ENCODE data around the gene CPTP. TPM values are rescaled to one million over a fixed set of nuclear protein-coding genes. Genes with fewer than 3 reads are reported as not detected.

CPTP gene
- total RNA-seq, 2 experiments from 2014 or later: 12.1 to 13.1 TPM

DNA sequence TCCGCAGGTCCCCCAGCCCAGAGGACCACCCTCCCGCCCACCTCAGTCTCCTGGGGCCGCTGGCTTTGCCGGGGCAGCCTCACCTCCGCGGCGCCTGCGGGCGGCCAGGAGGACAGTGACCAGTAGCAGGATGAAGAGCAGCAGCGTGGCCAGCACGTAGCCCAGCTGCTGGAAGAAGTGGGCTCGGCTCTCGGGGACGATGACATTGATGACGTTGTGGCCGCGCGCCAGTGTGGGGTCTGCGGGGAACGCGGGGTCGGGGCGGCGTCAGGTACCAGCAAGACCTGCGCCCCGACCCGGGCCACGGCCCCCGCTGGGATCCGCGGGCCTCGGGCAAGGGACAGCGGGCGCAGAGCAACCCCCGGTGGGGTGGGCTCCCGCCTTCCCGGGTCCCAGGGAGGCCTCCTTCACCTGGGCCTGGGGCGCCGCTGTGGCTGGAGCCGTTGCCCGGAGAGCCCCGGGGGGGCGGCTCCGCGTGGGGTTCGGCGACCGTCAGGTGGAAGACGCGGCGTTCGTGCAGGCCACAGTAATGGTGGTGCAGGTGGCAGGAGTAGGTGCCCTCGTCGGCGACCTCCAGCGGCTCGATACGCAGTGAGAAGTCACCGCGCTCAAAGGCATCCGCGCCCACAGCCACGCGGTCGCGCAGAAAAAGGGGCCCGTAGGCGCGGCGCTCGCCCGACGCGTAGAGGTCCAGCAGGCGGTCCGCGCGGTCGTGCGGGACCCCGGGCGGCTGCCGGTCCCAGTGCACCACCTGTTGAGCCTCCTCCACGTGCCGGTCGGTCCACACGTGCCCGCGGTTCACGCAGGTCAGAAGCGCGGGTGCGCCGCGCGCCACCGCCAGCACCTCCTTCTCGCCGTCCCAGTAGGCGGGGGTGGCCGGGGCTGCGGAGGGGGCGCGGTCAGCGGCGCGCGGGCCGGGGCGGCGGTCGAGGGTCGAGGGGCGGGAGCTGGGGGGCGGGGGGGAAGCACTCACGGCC is 30.0 kb downstream of the CPTP start:
- H3K36me3 Mint-ChIP-seq: no peaks in the 10 kb centered on the region
- intact Hi-C loops (cut with micrococcal nuclease): no loop called here
- H3K4me1 Mint-ChIP-seq (ENCODE audit: low read depth): peaks cover 6% of the 10 kb centered on the region
- no peak overlapping the region for H3K4me3 Mint-ChIP-seq
- ChIA-PET POLR2A (interaction anchor here (1.2 kb wide), 2 partner anchors 14 to 21 kb away, joined by 3 to 6 read pairs; partner anchors contain the start of gene AURKAIP1), CTCF (no interaction called here)
- no peak overlapping the region for H3K27ac Mint-ChIP-seq
- H3K9me3 Mint-ChIP-seq: no peaks in the 10 kb centered on the region
- peaks cover 31% of the 10 kb centered on the region for H3K27me3 Mint-ChIP-seq
- DNase-seq: no peak

DNA sequence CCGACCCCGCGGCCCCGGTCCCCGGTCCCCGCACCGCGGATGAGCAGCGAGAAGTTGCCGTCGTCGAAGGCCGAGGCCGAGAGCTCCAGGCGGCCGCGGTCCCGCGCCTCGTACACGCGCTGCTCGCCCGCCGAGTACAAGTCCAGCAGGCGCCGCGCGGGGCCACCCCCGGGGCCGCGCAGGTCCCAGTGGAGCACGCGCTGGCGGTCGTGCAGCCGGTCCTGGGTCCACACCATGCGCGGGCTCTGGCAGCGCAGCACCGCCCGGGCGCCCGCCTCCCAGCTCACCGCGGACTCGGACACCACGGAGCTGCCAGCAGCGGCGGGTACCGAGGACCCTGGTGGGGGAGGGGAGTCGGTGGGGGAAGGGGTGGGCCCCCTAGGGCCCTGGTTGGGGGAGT is 30.8 kb downstream of the CPTP start:
- ChIA-PET POLR2A (interaction anchor here (1.2 kb wide), 1 partner anchor 13 kb away, joined by 3 read pairs; no protein-coding TSS in a partner anchor), CTCF (no interaction called here)
- Mint-ChIP-seq H3K4me1 (ENCODE audit: low read depth) (peaks cover 6% of the 10 kb centered on the region), H3K27ac (no peak overlapping the region), H3K9me3 (no peaks in the 10 kb centered on the region), H3K36me3 (no peaks in the 10 kb centered on the region), H3K4me3 (no peak overlapping the region), H3K27me3 (peaks cover 31% of the 10 kb centered on the region)
- intact Hi-C loops (cut with micrococcal nuclease): no loop called here
- no peak for DNase-seq

DNA sequence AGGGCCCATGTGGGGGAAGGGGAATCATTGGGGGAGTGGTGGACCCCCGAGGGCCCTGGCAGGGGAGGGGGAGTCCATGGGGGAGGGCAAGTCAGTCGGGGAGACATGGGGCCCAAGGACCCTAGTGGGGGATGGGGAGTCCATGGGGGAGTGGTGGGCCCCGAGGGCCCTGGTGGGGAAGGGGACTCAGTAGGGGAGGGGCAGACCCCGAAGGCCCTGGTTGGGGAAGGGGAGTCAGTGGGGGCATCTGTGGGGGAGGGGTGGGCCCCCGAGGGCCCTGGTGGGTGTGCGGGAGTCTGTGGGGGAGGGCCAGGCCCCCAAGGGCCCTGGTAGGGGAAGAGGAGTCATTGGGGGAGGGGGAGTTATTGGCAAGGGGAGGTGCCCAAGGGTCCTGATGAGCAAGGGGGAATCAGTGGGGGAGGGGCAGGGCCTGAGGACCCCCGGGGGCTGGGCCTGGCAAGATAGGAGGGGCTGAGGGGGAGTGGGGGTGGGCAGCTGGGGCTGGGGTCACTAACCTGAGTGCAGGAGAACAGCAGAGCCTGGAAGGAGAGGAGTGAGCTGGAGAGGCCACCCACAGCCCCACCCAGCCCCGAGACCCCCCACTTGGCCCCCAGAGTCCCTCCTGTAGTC is 31.7 kb downstream of the CPTP start:
- POLR2A ChIA-PET: no interaction called here
- CTCF ChIA-PET: no interaction called here
- intact Hi-C loops (cut with micrococcal nuclease): no loop called here
- Mint-ChIP-seq H3K4me3 (no peak overlapping the region), H3K27me3 (peaks cover 31% of the 10 kb centered on the region), H3K27ac (no peak overlapping the region), H3K9me3 (no peaks in the 10 kb centered on the region), H3K36me3 (no peaks in the 10 kb centered on the region), H3K4me1 (ENCODE audit: low read depth) (peaks cover 6% of the 10 kb centered on the region)
- DNase-seq: no peak

DNA sequence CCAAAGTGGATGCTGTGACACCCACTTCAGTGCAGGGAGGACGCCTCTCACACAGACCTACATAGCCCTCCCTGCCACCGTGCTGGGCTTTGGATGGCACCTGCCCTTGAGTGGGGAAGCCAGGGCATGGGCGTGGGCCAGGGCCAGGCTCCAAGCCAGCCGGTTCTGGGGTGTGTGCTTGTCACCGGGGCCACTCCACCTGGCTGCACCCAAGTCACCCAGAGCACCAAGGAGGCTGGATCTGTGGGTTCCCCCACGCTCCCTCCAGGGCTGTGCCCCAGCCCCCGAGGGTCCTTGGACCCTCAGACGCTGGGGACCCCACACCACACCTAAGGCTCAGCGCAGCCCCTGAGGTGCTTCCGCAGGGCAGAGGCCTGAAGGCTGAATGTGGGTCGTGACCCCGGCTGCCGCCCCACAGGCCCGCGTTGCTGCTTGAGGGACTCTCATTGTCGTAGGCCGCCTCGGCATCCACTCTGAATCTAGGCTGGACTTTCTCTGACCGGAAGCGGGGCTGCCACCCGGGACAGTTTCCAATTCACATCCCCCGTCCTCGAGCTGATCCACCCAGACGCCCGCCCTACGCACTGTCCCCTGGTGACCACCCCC is 32.3 kb downstream of the CPTP start:
- Mint-ChIP-seq H3K27ac (no peak overlapping the region), H3K27me3 (peaks cover 29% of the 10 kb centered on the region), H3K4me1 (ENCODE audit: low read depth) (peaks cover 6% of the 10 kb centered on the region), H3K4me3 (no peak overlapping the region), H3K9me3 (no peaks in the 10 kb centered on the region), H3K36me3 (no peaks in the 10 kb centered on the region)
- CTCF ChIA-PET: no interaction called here
- POLR2A ChIA-PET: no interaction called here
- DNase-seq: no peak
- intact Hi-C loops (cut with micrococcal nuclease): no loop called here

DNA sequence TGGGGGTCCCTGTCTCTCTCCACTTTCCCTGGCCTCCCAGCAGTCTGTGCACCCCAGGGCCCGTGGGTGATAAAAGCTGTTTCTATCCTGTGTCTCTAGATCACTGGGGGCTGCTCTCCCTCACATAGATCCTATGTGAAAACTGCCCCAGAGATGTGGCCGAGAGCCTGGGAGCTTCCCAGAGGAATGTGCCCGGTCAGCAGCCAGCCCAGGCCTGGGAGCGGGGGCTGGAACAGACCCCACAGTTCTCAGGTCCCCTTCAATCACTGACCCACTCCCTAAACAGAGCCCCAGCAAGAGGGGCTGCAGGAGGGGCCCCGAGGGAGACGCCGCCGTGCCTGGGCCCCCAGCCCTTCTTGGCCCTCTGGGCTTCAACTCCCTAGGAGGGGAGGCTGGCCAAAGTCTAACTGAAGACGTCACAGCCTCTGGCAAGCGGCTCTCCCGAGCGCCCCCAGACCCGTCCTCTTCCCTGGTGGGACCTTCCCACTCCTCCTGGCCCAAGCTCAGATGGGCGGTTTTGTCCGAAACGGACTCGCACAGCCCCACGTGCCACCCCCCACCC is 33.4 kb downstream of the CPTP start:
- ChIA-PET CTCF (no interaction called here), POLR2A (no interaction called here)
- no peak for DNase-seq
- Mint-ChIP-seq H3K36me3 (no peaks in the 10 kb centered on the region), H3K4me1 (ENCODE audit: low read depth) (peaks cover 6% of the 10 kb centered on the region), H3K27me3 (peaks cover 19% of the 10 kb centered on the region), H3K4me3 (no peak overlapping the region), H3K27ac (no peak overlapping the region), H3K9me3 (no peaks in the 10 kb centered on the region)
- intact Hi-C loops (cut with micrococcal nuclease): no loop called here

DNA sequence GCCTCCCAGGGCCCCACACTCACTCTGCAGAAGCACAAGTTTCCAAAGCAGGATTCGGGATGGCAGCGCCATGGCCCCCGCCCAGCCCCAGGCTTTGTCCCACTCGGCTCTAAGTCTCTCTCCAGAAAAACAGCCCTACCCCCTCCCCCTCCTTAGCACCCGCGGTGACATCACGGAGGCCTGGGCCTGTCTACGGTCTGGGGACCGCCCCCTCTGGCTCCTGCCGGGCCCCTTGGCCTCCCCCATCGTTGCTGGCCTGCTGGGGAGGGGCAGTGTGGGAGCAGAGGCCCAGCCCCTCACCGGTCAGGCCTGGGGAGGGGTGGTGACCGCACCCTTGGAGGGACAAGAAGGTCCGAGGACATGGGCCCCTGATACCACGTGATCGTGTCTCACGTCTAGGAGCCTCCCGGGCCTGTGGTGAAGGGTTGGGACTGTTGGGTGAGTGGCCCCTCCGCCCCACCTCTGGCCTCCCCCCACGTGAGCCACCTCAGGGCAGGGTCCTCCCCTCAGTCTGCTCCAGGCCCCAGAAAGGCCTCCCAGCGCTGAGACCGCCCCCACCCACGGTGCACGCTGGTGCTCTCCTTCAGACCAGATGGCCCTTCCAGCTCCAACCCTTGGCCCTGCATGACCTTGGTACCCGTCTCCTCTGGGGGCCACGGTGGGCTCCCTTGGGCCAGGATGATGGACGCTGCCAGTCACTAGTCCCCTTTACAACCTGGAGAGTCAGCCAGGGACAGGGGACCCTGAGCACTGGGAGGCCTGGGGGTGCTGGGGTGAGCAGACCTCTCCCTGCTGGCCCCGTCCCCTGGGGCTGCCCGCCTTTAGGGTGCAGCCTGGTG is 34.0 kb downstream of the CPTP start, which contains the start of gene MXRA8:
Gene MXRA8 (minus strand): TSS at position 123 of the 839 bp plus-strand sequence. CDS start 51 bp downstream, at position 72.
- no peaks in the 10 kb centered on the region for H3K36me3 Mint-ChIP-seq
- intact Hi-C loops (cut with micrococcal nuclease): no loop called here

DNA sequence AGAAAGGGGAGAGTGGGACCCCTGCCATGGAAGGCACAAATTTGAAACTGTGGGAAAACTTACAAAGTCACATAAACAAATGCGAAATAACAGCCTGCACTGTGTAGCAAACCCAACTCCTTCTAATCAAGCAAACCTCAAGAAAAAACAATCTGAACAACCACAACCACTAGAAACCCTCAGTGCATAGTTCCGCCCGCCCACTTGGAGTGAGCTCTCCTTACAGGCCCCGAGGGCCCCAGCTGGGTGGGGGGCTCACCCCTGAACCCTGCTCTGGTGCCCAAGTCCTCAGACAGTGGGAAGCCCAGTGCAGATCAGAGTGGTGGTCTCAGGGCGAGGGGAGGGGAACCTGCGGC is 34.7 kb downstream of the CPTP start:
- CTCF ChIA-PET: no interaction called here
- POLR2A ChIA-PET: no interaction called here
- no peaks in the 10 kb centered on the region for H3K36me3 Mint-ChIP-seq
- H3K4me1 Mint-ChIP-seq (ENCODE audit: low read depth): peaks cover 4% of the 10 kb centered on the region
- no peak for DNase-seq
- H3K9me3 Mint-ChIP-seq: no peaks in the 10 kb centered on the region
- intact Hi-C loops (cut with micrococcal nuclease): no loop called here
- H3K4me3 Mint-ChIP-seq: no peak overlapping the region
- H3K27ac Mint-ChIP-seq: no peak overlapping the region
- H3K27me3 Mint-ChIP-seq: peaks cover 7% of the 10 kb centered on the region

More for the DNA sequence above, 34.0 kb downstream of the CPTP start, which contains the start of gene MXRA8:
- Mint-ChIP-seq H3K27ac (no peak within 1 kb of the TSS), H3K4me3 (no peak within 1 kb of the TSS), H3K4me1 (ENCODE audit: low read depth) (peaks cover 6% of the 10 kb centered on the region), H3K9me3 (no peaks in the 10 kb centered on the region), H3K27me3 (peaks cover 12% of the 10 kb centered on the region)
- DNase-seq: no peak
- ChIA-PET POLR2A (no interaction called here), CTCF (no interaction called here)

DNA sequence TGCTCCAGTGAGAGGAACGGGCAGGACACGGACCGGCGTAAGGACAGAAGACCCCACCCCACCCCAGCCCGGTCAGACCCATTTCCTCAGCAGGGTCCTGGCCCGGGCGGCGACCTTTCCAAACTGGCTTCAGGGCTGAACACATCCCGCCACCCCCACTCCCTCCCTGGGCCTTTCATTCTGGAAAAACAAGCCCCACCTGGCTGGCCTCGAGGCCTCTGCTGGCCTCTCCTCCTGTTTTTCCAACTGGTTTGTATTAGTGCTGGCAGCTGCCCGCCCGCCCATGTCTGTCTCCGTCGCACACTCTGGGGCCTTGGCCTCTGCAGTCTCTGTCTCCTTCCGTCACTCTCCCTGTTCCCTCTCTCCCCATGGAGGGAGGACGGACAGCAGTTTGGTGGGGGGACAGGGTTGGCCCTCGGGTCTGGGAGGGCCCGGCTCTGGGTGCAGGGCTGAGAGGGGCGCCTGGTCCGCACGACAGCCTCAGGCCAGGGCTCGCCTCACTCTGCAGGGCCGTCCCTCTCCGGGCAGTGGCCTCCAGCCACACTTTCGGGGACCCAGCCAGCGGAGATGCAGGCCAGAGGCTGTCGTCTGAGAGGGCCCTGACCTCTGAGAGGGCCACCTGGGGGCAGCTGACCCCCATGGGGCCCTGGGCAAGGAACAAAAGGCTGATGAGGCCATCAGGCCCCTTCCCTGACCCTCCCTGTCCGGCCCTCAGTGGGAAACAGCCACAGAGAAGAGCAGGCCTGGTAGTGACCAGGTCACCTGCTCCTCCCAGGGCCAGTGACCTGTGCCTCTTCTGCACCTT is 35.3 kb downstream of the CPTP start:
- H3K4me1 Mint-ChIP-seq (ENCODE audit: low read depth): peaks cover 4% of the 10 kb centered on the region
- H3K27me3 Mint-ChIP-seq: peaks cover 6% of the 10 kb centered on the region
- ChIA-PET CTCF (no interaction called here), POLR2A (no interaction called here)
- no peak overlapping the region for H3K4me3 Mint-ChIP-seq
- intact Hi-C loops (cut with micrococcal nuclease): no loop called here
- no peaks in the 10 kb centered on the region for H3K9me3 Mint-ChIP-seq
- no peak overlapping the region for H3K27ac Mint-ChIP-seq
- no peak for DNase-seq
- no peaks in the 10 kb centered on the region for H3K36me3 Mint-ChIP-seq

DNA sequence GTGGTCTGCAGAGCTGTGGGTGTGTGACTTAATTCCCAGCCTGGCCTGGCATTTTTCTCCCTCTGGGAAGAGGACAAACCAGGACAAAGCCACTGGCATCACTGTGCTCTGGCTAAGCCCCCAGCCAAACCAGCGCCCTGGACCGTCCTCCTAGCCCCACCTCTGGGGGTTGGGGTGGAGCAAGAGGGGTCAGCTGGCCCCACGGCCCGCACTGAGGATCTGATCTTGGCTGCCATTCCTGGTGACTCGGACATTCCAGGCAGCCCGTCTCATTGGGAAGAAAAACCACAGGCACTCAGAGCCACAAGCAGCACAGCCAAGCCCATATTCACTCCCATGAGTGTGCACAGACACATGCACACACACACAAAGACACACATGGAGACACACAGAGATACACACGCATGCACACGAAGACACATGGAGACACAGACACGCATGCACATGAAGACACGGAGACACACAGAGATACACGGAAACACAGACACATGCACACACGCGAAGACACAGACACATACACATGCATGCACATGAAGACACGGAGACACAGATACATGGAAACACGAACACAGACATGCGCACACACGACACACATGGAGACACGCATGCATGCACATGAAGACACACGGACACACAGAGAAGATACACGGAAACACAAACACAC is 36.0 kb downstream of the CPTP start:
- peaks cover 4% of the 10 kb centered on the region for H3K4me1 Mint-ChIP-seq (ENCODE audit: low read depth)
- no peak overlapping the region for H3K4me3 Mint-ChIP-seq
- POLR2A ChIA-PET: no interaction called here
- no peak overlapping the region for H3K27ac Mint-ChIP-seq
- intact Hi-C loops (cut with micrococcal nuclease): no loop called here
- CTCF ChIA-PET: no interaction called here
- peaks cover 6% of the 10 kb centered on the region for H3K27me3 Mint-ChIP-seq
- no peaks in the 10 kb centered on the region for H3K9me3 Mint-ChIP-seq
- DNase-seq: no peak
- H3K36me3 Mint-ChIP-seq: no peaks in the 10 kb centered on the region

DNA sequence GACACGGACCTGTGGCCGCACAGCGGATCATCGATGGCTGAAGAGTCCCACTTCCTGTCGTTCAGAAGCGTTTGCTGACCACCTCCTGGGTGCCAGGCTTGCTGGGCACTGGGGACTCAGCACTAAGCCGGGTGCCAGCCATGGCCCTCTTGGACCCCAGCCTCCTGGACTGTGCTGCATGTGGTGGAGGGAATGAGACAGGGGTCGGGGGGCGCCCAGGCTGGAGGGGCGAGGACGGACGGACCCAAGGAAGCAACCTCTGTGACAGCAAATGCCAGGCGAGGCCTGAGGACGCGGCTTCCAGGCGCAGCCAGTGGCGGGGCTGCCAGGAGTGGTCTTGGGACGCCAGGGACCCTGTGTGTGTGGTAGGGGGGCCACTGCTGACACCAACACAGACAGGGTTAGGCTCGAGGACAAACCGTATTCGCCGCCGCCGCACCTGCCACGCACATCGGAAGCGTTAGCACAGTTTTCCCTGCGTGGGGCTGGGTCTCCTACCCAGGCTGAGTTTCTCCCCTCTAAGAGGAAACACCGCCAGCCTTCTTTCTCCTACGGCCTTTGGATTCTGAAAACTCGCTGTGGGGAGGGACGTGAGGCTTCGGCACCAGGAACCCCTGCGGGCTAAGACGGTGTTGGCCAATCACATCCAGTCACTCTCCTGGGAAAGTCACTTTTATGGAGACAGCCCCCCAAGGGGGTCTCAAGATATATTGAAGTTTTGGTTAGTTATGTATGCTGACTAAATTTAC is 36.8 kb downstream of the CPTP start:
- no peak overlapping the region for H3K27ac Mint-ChIP-seq
- CTCF ChIA-PET: no interaction called here
- POLR2A ChIA-PET: no interaction called here
- intact Hi-C loops (cut with micrococcal nuclease): no loop called here
- peaks cover 4% of the 10 kb centered on the region for H3K4me1 Mint-ChIP-seq (ENCODE audit: low read depth)
- H3K9me3 Mint-ChIP-seq: no peaks in the 10 kb centered on the region
- H3K4me3 Mint-ChIP-seq: no peak overlapping the region
- H3K36me3 Mint-ChIP-seq: no peaks in the 10 kb centered on the region
- no peak for DNase-seq
- H3K27me3 Mint-ChIP-seq: peaks cover 6% of the 10 kb centered on the region
